Transverse colon (tissue), 4 donors: ENCODE results near the gene MB. TPM values are rescaled to one million over a fixed set of nuclear protein-coding genes. Genes with fewer than 3 reads are reported as not detected.

ENCODE experiments used
- DNase-seq: peaks from one replicate; pipeline ENCODE4 v3.0.0-alpha.2; 2019
- H3K27ac ChIP-seq, 4 donors: fragments of 200-600 bp; sonication (generic); 2 replicates each; pipeline ENCODE4 v1.5.1; 2016 to 2018; ENCODE audit warnings: inconsistent platforms in 4 of 4
- H3K27me3 ChIP-seq: fragments of 200-600 bp; sonication (generic); 2 replicates; pipeline ENCODE4 v1.5.1; 2017; ENCODE audit warnings: inconsistent platforms
- H3K36me3 ChIP-seq, 4 donors: fragments of 200-600 bp; sonication (generic); 2 replicates each; pipeline ENCODE4 v1.5.1; 2017 to 2019; ENCODE audit warnings: inconsistent platforms in 4 of 4
- H3K4me1 ChIP-seq, 4 donors: fragments of 200-600 bp; sonication (generic); 2 replicates each; pipeline ENCODE4 v1.5.1; 2017 to 2020; ENCODE audit warnings: inconsistent platforms in 4 of 4
- H3K4me3 ChIP-seq, 4 donors: fragments of 200-600 bp; sonication (generic); 1 replicate in 1 of 4; 2 replicates in 3 of 4; pipeline versions ENCODE4 v1.5.1 to v1.6.1; 2017 to 2019; ENCODE audit warnings: inconsistent platforms in 4 of 4
- H3K9me3 ChIP-seq, 2 donors: fragments of 200-600 bp; sonication (generic); 2 replicates each; pipeline ENCODE4 v1.5.1; 2017 to 2019; ENCODE audit warnings: inconsistent platforms in 2 of 2
- EP300 ChIP-seq: sonication (generic); formaldehyde crosslinking; IDR thresholded peaks from one replicate; pipeline ENCODE4 v1.6.1; 2017; ENCODE audit warnings: antibody characterized with exemption, low read depth
- POLR2A ChIP-seq: fragments of 450-650 bp; IDR thresholded peaks from one replicate; pipeline ENCODE4 v1.6.1; 2016; ENCODE audit warnings: antibody characterized with exemption, mild to moderate bottlenecking, moderate library complexity
- POLR2AphosphoS5 ChIP-seq, 3 donors: sonication (generic); formaldehyde crosslinking; IDR thresholded peaks; one replicate each; pipeline ENCODE4 v1.6.1; 2016; ENCODE audit warnings: antibody characterized with exemption in 3 of 3
- WGBS, 2 donors: methylation state at CpG; one replicate each; pipeline ENCODE4 v1.1.5; 2018; ENCODE audit warnings: low coverage in 1 of 2; 5-methylcytosine and 5-hydroxymethylcytosine counted together
- in situ Hi-C, 4 donors: fragments of 200-750 bp; cut with MboI; loops; one replicate each; pipeline versions ENCODE4 v1.15.0 to v1.15.1; 2017; ENCODE audit warnings: low sequenced_read_pairs in 3 of 4, low pct_ligation_motif_present in 1 of 4, low pct_unique_long_range_greater_than_20kb in 1 of 4
- intact Hi-C: fragments of 100-400 bp; cut with DNase I; formaldehyde crosslinking; loops from one replicate; pipeline ENCODE4 v1.15.1; 2023; ENCODE audit warnings: low total_unique reads
- total RNA-seq, 4 donors: library from RNA; depleted of rRNA; stranded (reverse); fragments of >200 nt; gene quantifications; one replicate each; pipeline ENCODE4 v1.1.0, GENCODE V29; 2016
- TF ChIP-seq, protein P1 (sequence below), 5 experiments: fragments of 200-600 bp in 3 of 5; fragments of 450-650 bp in 2 of 5; sonication (generic) in 3 of 5; IDR thresholded peaks; 1 replicate in 2 of 5; 2 replicates in 3 of 5; pipeline ENCODE4 v1.5.1; 2016 to 2017; ENCODE audit warnings: antibody characterized with exemption in 5 of 5, inconsistent platforms in 3 of 5, mild to moderate bottlenecking in 2 of 5, moderate library complexity in 1 of 5

MB gene
- total RNA-seq, 4 donors from 2014 or later, result 9.0 to 37.0 (median 15.7) TPM; not detected in 1

DNA sequence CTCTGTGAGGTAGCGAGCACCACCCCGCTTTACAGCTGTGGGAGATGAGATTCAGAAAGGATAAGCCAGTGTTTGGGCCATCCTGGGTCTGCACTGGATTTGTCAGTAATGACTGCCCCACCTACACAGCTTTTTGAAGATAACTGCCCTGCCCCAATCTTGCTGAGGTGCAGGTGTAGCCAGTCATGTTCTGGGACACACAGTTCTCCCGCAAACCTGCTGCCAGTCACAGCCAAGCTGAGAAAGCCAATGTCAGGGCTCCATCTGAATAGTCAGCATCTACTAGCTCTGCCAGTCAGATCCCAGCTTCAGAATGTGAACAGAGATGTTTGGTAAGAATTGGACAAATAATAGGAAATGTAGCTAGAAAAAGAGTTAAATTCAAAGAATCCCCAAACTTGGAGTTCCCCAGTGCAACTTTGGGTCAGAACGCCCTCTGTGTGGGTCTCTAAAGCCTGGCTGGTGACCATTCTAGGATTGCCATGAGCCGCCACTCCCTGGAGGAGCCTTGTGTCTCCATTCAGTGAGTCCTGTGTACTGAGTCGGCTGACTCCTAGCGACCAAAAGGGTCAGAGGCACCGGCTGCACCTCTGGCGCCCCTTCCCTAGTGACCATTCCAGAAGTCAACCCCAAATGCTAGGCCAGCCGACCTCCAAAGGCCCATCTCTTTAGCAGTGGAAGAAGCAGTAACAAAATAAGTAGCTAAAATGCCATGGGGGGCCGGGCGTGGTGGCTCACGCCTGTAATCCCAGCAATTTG lies 2.4 kb upstream of the MB start:
- peaks cover 15 to 22% (median 20%) of the 10 kb centered on the region in 4 donors for H3K4me1 ChIP-seq
- 84% methylated on average over 13 of the region's 13 CpGs; no CpG with 5 or more reads in 1 of the 2 donors for WGBS, 2 donors
- peak; percentile 47 for DNase-seq
- H3K36me3 ChIP-seq, result no peaks in the 10 kb centered on the region
- in situ Hi-C loops (loop anchor here in 2 of 4 donors (10.0 to 25.0 kb wide), 3 partner anchors 305 to 505 kb away; no protein-coding TSS in a partner anchor), intact Hi-C loops (no loop called here)
- no peaks in the 10 kb centered on the region for H3K27me3 ChIP-seq
- H3K4me3 ChIP-seq, result no peak overlapping the region
- peak overlapping the region in 3 of 4 donors; percentile 15 to 83 (median 31) for H3K27ac ChIP-seq
- TF ChIP-seq POLR2AphosphoS5 (IDR thresholded peaks at IDR 0.05) (no peak), EP300 (no peak)
- no peaks in the 10 kb centered on the region for H3K9me3 ChIP-seq

DNA sequence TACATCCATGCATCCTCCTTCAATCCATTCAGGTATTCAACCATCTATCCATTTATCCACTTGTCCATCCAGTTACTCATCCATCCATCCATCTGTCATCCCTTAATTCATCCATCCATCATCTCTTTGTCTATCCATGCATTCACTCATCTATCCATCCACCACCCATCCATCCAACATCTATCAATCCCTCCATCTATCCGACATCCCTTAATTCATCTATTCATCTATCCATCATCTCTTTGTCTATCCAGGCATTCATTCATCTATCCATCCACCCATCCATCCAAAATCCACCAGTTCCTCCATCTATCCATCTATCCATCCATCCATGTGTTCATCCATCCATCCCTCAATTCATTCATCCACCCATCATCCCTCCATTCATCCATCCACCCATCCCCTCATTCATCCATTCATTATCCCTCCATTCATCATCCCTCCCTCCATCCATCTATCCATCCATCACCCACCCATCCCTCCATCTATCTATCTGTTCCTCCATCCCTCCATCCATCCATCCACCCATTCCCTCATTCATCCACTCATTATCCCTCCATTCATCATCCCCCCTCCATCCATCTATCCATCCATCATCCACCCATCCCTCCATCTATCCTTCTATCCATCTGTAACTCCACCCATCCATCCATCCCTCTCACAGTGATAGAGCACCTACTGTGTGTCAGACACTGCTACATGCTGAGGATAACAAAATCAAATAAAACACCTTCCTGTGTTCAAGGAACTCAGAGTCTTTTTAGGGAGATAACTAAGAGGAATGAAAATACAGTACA lies 1.5 kb upstream of the MB start:
- Histone ChIP-seq H3K27ac (no peak overlapping the region), H3K4me3 (no peak overlapping the region), H3K27me3 (no peaks in the 10 kb centered on the region), H3K36me3 (no peaks in the 10 kb centered on the region), H3K4me1 (peaks cover 15 to 22% (median 20%) of the 10 kb centered on the region in 4 donors), H3K9me3 (no peaks in the 10 kb centered on the region)
- in situ Hi-C loops (loop anchor here in 1 of 4 donors (25.0 kb wide), 1 partner anchor 494 kb away; no protein-coding TSS in a partner anchor), intact Hi-C loops (no loop called here)
- no peak for DNase-seq
- no peak for TF ChIP-seq POLR2AphosphoS5 (IDR thresholded peaks at IDR 0.05)
- TF ChIP-seq EP300, result no peak
- TF ChIP-seq, protein P1, sequence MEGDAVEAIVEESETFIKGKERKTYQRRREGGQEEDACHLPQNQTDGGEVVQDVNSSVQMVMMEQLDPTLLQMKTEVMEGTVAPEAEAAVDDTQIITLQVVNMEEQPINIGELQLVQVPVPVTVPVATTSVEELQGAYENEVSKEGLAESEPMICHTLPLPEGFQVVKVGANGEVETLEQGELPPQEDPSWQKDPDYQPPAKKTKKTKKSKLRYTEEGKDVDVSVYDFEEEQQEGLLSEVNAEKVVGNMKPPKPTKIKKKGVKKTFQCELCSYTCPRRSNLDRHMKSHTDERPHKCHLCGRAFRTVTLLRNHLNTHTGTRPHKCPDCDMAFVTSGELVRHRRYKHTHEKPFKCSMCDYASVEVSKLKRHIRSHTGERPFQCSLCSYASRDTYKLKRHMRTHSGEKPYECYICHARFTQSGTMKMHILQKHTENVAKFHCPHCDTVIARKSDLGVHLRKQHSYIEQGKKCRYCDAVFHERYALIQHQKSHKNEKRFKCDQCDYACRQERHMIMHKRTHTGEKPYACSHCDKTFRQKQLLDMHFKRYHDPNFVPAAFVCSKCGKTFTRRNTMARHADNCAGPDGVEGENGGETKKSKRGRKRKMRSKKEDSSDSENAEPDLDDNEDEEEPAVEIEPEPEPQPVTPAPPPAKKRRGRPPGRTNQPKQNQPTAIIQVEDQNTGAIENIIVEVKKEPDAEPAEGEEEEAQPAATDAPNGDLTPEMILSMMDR (IDR thresholded peaks at IDR 0.05), result no peak
- no peak for TF ChIP-seq POLR2A
- 88 to 100% methylated on average over 1 of the region's 1 CpG for WGBS, 2 donors

DNA sequence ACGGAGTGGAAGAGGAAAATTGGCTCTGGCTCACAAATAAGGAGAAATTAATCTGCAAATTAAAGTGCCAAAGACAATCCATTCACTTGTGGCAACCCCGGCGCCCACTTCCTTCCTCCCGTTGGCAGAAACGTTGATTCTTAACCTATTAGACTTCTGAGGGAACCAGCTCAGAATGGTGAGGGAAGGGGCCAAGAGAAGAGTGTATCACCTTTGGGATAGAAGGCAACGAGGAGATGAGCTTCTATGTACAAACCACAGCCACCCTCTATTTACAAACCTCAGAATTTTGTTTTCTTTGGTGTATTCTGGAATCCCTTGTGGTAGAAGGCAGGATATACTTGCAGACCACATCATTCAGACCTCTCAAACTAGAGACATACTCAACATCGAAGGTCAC lies 1.1 kb downstream of the MB start:
- Histone ChIP-seq H3K9me3 (no peaks in the 10 kb centered on the region), H3K27ac (no peak overlapping the region), H3K27me3 (no peaks in the 10 kb centered on the region), H3K4me3 (no peak overlapping the region), H3K36me3 (no peaks in the 10 kb centered on the region), H3K4me1 (peaks cover 0 to 2% (median 0%) of the 10 kb centered on the region in 4 donors)
- intact Hi-C loops (no loop called here), in situ Hi-C loops (loop anchor here in 1 of 4 donors (25.0 kb wide), 1 partner anchor 496 kb away; no protein-coding TSS in a partner anchor)
- 69 to 83% methylated on average over 6 to 7 of the region's 7 CpGs for WGBS, 2 donors
- TF ChIP-seq, protein P1 (IDR thresholded peaks at IDR 0.05), result no peak
- no peak for TF ChIP-seq POLR2A
- no peak for TF ChIP-seq POLR2AphosphoS5 (IDR thresholded peaks at IDR 0.05)
- TF ChIP-seq EP300, result no peak
- no peak for DNase-seq

DNA sequence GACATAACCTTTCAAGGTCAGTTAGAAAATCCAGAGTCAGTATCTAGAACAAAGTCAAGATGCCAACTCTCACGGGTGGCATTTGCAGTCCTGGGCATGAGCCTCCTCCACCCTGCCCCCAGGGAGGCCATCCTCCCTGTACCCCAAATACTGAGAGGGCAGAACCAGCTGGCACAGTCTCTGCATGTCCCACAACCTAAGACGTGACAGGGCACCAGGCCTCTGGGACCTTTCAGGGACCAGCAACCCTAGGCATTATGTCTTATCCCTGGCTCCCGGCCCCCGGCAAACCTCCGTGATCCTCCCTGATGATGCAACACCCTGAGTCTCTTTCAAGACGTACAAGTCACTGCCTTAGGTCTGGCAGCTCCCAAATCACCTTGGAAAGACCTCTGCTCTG lies 2.0 kb downstream of the MB start:
- no peak overlapping the region for H3K4me3 ChIP-seq
- intact Hi-C loops, result no loop called here
- TF ChIP-seq POLR2AphosphoS5 (IDR thresholded peaks at IDR 0.05) (no peak), EP300 (no peak), POLR2A (no peak)
- TF ChIP-seq, protein P1 (IDR thresholded peaks at IDR 0.05), result no peak
- no peak overlapping the region for H3K27ac ChIP-seq
- in situ Hi-C loops, result loop anchor here in 1 of 4 donors (25.0 kb wide), 1 partner anchor 497 kb away; no protein-coding TSS in a partner anchor
- H3K27me3 ChIP-seq, result no peaks in the 10 kb centered on the region
- DNase-seq, result no peak
- no peaks in the 10 kb centered on the region for H3K36me3 ChIP-seq
- peaks cover 0 to 2% (median 0%) of the 10 kb centered on the region in 4 donors for H3K4me1 ChIP-seq
- 61% methylated on average over 6 of the region's 6 CpGs; no CpG with 5 or more reads in 1 of the 2 donors for WGBS, 2 donors
- H3K9me3 ChIP-seq, result no peaks in the 10 kb centered on the region
